ENCODE data around the gene PTPN2. TPM values are rescaled to one million over a fixed set of nuclear protein-coding genes. Genes with fewer than 3 reads are reported as not detected.

PTPN2 gene
- total RNA-seq, 1 experiment from 2014 or later, result 55.0 TPM

DNA sequence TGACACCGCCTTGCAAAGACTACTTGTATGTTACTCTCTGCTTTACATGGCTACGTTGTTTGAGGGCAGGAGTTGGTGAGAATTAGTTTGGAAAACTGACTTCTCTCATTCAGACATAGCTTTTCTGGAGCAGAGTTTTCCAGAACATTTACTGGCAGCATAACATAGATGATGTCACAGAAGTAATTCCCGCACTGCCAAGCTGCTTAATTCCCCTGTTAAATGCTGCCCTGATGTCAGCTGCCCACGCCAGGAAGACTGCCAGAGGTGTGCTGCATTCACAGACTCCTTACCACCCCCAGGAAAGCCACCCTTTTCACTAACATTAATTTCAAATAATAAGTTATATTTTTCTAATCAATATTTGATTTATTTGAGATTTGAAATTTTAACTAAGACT, 24.7 kb upstream of the PTPN2 start:
- no peak overlapping the region for H3K4me3 ChIP-seq (ENCODE audit: low read depth, low read length)
- Mint-ChIP-seq H3K27ac (ENCODE audit: unreplicated experiment) (no peak overlapping the region), H3K4me3 (ENCODE audit: unreplicated experiment) (no peak overlapping the region), H3K4me1 (ENCODE audit: low read depth, unreplicated experiment) (no peaks in the 10 kb centered on the region), H3K27me3 (ENCODE audit: insufficient read depth, unreplicated experiment) (no peaks in the 10 kb centered on the region), H3K9me3 (ENCODE audit: unreplicated experiment) (no peaks in the 10 kb centered on the region), H3K36me3 (ENCODE audit: insufficient read depth, unreplicated experiment) (no peaks in the 10 kb centered on the region)
- no peaks in the 10 kb centered on the region for H3K36me3 ChIP-seq (ENCODE audit: control insufficient read depth, insufficient read depth, low read length)
- TF ChIP-seq, protein P1, sequence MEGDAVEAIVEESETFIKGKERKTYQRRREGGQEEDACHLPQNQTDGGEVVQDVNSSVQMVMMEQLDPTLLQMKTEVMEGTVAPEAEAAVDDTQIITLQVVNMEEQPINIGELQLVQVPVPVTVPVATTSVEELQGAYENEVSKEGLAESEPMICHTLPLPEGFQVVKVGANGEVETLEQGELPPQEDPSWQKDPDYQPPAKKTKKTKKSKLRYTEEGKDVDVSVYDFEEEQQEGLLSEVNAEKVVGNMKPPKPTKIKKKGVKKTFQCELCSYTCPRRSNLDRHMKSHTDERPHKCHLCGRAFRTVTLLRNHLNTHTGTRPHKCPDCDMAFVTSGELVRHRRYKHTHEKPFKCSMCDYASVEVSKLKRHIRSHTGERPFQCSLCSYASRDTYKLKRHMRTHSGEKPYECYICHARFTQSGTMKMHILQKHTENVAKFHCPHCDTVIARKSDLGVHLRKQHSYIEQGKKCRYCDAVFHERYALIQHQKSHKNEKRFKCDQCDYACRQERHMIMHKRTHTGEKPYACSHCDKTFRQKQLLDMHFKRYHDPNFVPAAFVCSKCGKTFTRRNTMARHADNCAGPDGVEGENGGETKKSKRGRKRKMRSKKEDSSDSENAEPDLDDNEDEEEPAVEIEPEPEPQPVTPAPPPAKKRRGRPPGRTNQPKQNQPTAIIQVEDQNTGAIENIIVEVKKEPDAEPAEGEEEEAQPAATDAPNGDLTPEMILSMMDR (IDR thresholded peaks at IDR 0.05; ENCODE audit: insufficient read depth in 1 of 2, low read depth in 1 of 2, low read length in 1 of 2, severe bottlenecking in 1 of 2, unreplicated experiment in 1 of 2), result no peak
- no TSS peak for BruUV-seq (replicated peaks)
- ChIA-PET POLR2A (no interaction called here), CTCF (interaction anchor here (0.6 kb wide), 1 partner anchor 569 kb away, joined by 6 read pairs; no protein-coding TSS in a partner anchor)
- no peaks in the 10 kb centered on the region for H3K4me1 ChIP-seq
- H3K27me3 ChIP-seq (replicated peaks; ENCODE audit: control insufficient read depth, insufficient read depth, low read length), result no peaks in the 10 kb centered on the region
- intact Hi-C loops (cut with micrococcal nuclease; ENCODE audit: unreplicated experiment), result no loop called here
- no peak for DNase-seq
- H3K9me3 ChIP-seq, result no peaks in the 10 kb centered on the region

GRCh38 chr18:12907258-12907925, 23.4 kb upstream of the PTPN2 start:
- intact Hi-C loops (cut with micrococcal nuclease; ENCODE audit: unreplicated experiment), result no loop called here
- no peak overlapping the region for H3K4me3 Mint-ChIP-seq (ENCODE audit: unreplicated experiment)
- no peak overlapping the region for H3K27ac Mint-ChIP-seq (ENCODE audit: unreplicated experiment)
- CTCF ChIA-PET, result interaction anchor here (0.6 kb wide), 1 partner anchor 568 kb away, joined by 4 read pairs; no protein-coding TSS in a partner anchor
- no peaks in the 10 kb centered on the region for H3K36me3 Mint-ChIP-seq (ENCODE audit: insufficient read depth, unreplicated experiment)
- no peaks in the 10 kb centered on the region for H3K9me3 Mint-ChIP-seq (ENCODE audit: unreplicated experiment)
- TF ChIP-seq, protein P1 (IDR thresholded peaks at IDR 0.05; ENCODE audit: insufficient read depth in 1 of 2, low read depth in 1 of 2, low read length in 1 of 2, severe bottlenecking in 1 of 2, unreplicated experiment in 1 of 2), result no peak
- no peaks in the 10 kb centered on the region for H3K27me3 Mint-ChIP-seq (ENCODE audit: insufficient read depth, unreplicated experiment)
- H3K4me1 Mint-ChIP-seq (ENCODE audit: low read depth, unreplicated experiment), result no peaks in the 10 kb centered on the region
- Histone ChIP-seq H3K36me3 (ENCODE audit: control insufficient read depth, insufficient read depth, low read length) (no peaks in the 10 kb centered on the region), H3K4me1 (no peaks in the 10 kb centered on the region), H3K9me3 (no peaks in the 10 kb centered on the region), H3K4me3 (ENCODE audit: low read depth, low read length) (no peak overlapping the region), H3K27me3 (replicated peaks; ENCODE audit: control insufficient read depth, insufficient read depth, low read length) (no peaks in the 10 kb centered on the region)
- POLR2A ChIA-PET, result no interaction called here
- no TSS peak for BruUV-seq (replicated peaks)
- no peak for DNase-seq

DNA sequence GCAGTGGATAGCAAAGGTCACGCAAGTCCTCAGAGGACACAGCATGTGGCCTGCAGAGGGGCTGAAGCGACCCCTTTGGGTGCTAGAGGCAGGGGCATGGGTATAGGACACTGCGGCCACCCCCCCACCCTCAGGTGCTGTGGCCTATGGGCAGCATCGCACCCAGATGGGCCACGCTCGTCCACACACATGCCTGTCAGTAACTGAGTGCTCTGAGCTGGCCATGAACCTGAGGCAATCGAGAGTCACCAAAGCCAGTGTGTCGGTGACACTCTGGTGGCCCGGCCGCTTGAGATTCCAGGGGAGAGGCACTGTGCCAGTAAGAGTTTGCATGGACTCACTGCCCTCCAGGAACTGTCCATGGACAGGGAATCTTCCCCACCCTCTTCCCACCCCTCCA, 22.7 kb upstream of the PTPN2 start:
- BruUV-seq (replicated peaks), result no TSS peak
- no peaks in the 10 kb centered on the region for H3K27me3 Mint-ChIP-seq (ENCODE audit: insufficient read depth, unreplicated experiment)
- ChIA-PET POLR2A (no interaction called here), CTCF (no interaction called here)
- H3K4me3 Mint-ChIP-seq (ENCODE audit: unreplicated experiment), result no peak overlapping the region
- Histone ChIP-seq H3K36me3 (ENCODE audit: control insufficient read depth, insufficient read depth, low read length) (no peaks in the 10 kb centered on the region), H3K27me3 (replicated peaks; ENCODE audit: control insufficient read depth, insufficient read depth, low read length) (no peaks in the 10 kb centered on the region), H3K4me1 (no peaks in the 10 kb centered on the region), H3K9me3 (no peaks in the 10 kb centered on the region), H3K4me3 (ENCODE audit: low read depth, low read length) (no peak overlapping the region)
- no peaks in the 10 kb centered on the region for H3K4me1 Mint-ChIP-seq (ENCODE audit: low read depth, unreplicated experiment)
- intact Hi-C loops (cut with micrococcal nuclease; ENCODE audit: unreplicated experiment), result no loop called here
- H3K36me3 Mint-ChIP-seq (ENCODE audit: insufficient read depth, unreplicated experiment), result no peaks in the 10 kb centered on the region
- H3K9me3 Mint-ChIP-seq (ENCODE audit: unreplicated experiment), result no peaks in the 10 kb centered on the region
- H3K27ac Mint-ChIP-seq (ENCODE audit: unreplicated experiment), result no peak overlapping the region
- no peak for DNase-seq
- TF ChIP-seq, protein P1 (IDR thresholded peaks at IDR 0.05; ENCODE audit: insufficient read depth in 1 of 2, low read depth in 1 of 2, low read length in 1 of 2, severe bottlenecking in 1 of 2, unreplicated experiment in 1 of 2), result no peak
